ENCODE data around the gene MYORG. TPM values are rescaled to one million over a fixed set of nuclear protein-coding genes. Genes with fewer than 3 reads are reported as not detected.

The MYORG gene
- total and polyA plus RNA-seq, 9 of the 15 experiments (the other 6 are each of a cell fraction or from before 2014, with no cell fraction given): 0.06 to 0.82 (median 0.18) TPM

- TF ChIP-seq ZNF592 (IDR thresholded peaks at IDR 0.05): 0 out of 2 replicates have a peak, but pooled peaks have one; percentile 31
- TF ChIP-seq ZBTB17 (CRISPR knock-in tag; IDR thresholded peaks at IDR 0.05): no peak
- TF ChIP-seq NRF1 (conservative IDR thresholded peaks at IDR 0.05 in 1 of 2, IDR thresholded peaks at IDR 0.05 in 1 of 2): peak; percentile 60 to 71
- TF ChIP-seq PHF8 (IDR thresholded peaks at IDR 0.05; ENCODE audit: borderline replicate concordance, low read length): peak; percentile 44; the same call in 1 of the 2 replicates
- no peak for TF ChIP-seq NR4A1 (CRISPR knock-in tag; IDR thresholded peaks at IDR 0.05)
- 0 out of 2 replicates have a peak, but pooled peaks have one; percentile 25 for TF ChIP-seq NR4A1 (tag; IDR thresholded peaks at IDR 0.05)
- peak; percentile 64; the same call in 1 of the 2 replicates for TF ChIP-seq ZNF511 (CRISPR knock-in tag; IDR thresholded peaks at IDR 0.05)
- TF ChIP-seq HNRNPLL (IDR thresholded peaks at IDR 0.05; ENCODE audit: low read depth, low read length, poor library complexity, severe bottlenecking): peak; percentile 48
- TF ChIP-seq CHAMP1 (IDR thresholded peaks at IDR 0.05): no peak
- TF ChIP-seq PHB (CRISPR knock-in tag; IDR thresholded peaks at IDR 0.05): no peak
- TF ChIP-seq BCL6 (CRISPR knock-in tag; IDR thresholded peaks at IDR 0.05): no peak
- no peak for TF ChIP-seq ILF3 (IDR thresholded peaks at IDR 0.05; ENCODE audit: borderline replicate concordance)
- TF ChIP-seq GTF2E2 (tag; IDR thresholded peaks at IDR 0.05): no peak
- no peak for TF ChIP-seq CGGBP1 (CRISPR knock-in tag; IDR thresholded peaks at IDR 0.05)
- TF ChIP-seq ZNF395 (CRISPR knock-in tag; IDR thresholded peaks at IDR 0.05): no peak
- peak; percentile 47; the same call in 1 of the 2 replicates for TF ChIP-seq VEZF1 (CRISPR knock-in tag; IDR thresholded peaks at IDR 0.05)
These were observed 4.0 kb upstream of the MYORG start (continued) for GRCh38 chr9:34380511-34381315.

Data from K562 (cell line).